GM13977 (cell line): Measurements from ENCODE around the gene SNN.
A peak's percentile ranks its signal among the peaks of the same experiment; 100 is the strongest.

Source experiments
- DNase-seq: peaks from one replicate; pipeline ENCODE4 v3.0.0; 2012; ENCODE audit warnings: low spot score
- CTCF ChIP-seq: IDR thresholded peaks from 2 replicates; pipeline ENCODE4 v1.5.1; 2012; ENCODE audit warnings: mild to moderate bottlenecking, control low read depth; ENCODE audit not compliant: insufficient read depth; ENCODE audit errors: extremely low read depth, missing control alignments
- in situ Hi-C: fragments of 300-500 bp; cut with MboI; formaldehyde crosslinking; loops from one replicate; pipeline ENCODE4 v1.12.0; 2022; ENCODE audit warnings: low sequenced_read_pairs, low pct_unique_long_range_greater_than_20kb, mixed read lengths, inconsistent platforms; ENCODE audit not compliant: unreplicated experiment

The SNN gene

DNA sequence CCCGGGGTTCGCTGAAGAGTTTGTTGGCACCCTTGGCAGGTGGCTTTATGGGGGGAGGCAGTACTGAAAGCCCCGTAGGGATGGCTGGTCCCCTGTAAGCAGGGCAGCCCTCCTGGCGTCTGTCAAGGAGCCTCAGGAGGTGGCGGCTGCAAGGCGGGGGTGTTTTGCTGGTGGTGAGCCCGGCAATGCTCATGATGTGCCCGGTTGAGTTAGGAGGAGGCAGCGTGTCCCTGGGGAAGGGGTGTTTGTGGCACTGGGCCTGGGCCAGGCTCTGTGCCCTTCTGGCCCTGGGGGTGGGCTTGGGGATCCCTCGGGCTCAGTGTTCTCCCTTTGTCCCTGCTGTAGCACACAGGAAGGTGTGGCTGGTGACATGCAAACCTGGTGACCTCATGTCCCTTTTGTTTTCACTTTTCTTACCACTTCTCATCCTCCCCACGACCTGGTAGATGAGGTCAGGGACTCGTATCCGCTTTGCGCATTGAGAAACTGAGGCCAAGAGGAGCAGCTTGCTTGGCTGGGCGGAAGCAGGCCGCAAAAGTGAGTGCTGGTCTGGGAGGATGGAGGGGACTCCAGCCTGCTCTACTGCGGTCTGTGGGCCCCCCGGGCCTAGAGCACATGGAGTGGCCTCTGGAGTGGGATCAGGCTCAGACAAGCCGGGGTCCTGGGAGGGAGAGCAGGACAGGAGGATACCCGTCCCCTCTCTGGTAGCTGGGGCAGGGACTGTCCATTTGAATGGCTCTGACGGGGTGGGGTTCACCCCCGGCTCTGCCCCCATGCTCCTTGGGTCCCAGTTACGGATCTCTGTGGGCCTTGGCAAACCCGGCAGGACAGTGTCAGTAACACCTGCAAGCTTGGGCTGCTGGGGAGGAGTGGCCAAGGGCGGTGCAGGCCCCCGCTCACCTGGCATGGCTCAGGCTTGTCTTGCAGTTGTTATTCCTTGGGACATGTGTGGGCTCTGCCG is 2.2 kb downstream of the SNN start:
- peak; percentile 70 for DNase-seq
- in situ Hi-C loops = no loop called here
- TF ChIP-seq CTCF = no peak

DNA sequence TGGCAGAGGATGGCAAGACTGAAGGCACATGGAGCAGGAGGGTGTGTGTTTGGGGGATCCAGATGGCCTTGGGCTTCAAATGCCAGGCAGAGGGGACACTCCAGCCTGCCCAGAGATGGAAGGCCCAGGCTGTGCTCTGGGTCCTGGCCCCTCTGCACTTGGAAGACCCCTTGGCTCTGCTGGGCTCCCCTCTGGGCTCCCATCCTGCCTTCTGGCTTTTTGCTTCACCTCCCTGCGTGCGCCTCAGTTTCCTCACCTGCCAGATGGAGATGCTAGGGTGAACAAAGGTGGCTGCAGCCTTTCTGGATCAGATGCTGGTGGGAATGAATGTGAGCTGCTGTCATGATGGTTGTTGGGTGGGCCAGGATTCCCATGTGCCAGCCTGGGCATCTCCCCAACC is 3.0 kb downstream of the SNN start:
- DNase-seq = no peak
- in situ Hi-C loops = no loop called here
- TF ChIP-seq CTCF = no peak

GRCh38 chr16:11671676-11672075 is 3.4 kb downstream of the SNN start:
- no peak for DNase-seq
- in situ Hi-C loops = no loop called here
- TF ChIP-seq CTCF = no peak

DNA sequence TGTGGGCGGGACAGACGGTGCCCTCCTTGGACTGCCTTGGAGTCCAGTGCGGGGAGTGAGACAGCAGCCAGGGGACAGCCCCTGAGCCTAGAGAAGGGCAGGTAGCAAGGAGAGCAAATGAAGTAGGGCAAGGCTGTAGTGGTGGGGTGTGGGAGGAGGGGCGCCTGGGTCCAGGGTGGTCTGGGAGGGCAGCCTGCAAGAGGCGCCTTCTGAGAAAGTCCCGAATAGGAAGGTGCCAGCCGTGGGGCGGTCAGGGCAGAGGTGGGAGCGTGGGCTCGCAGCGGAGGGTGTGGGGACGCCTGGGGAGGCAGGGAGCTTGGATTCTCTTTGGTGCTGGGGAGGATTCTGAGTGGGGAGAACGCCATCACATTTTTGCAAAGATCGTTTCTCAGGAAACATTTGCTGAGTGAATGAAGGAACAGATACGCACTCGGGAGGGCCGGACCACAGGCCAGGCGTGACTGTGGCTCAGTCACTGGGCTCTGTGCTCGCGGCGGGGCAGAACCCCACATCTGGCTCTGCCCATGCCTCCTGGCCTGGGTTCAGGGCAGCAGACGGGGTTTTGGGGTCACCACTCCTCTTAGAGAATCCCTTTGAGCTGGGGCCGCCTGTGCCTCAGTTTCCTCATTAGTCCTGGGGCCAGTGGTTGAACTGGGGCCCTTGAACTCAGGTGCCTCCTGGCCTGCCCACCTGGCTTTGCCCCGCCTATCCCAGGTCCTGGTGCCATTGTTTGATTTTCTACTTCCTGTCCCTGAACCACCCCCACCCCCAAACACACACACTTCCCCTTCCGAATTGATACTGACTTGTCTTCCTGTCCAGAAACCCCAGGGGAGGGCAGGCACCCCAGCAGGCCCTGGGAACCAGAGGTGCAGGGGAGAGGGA is 4.2 kb downstream of the SNN start:
- in situ Hi-C loops = no loop called here
- TF ChIP-seq CTCF = no peak
- no peak for DNase-seq

- TF ChIP-seq CTCF = no peak
- DNase-seq = no peak
- in situ Hi-C loops = no loop called here
These were observed 5.1 kb downstream of the SNN start for GRCh38 chr16:11673091-11674000.
